Lower leg skin (tissue), 4 donors: Measurements from ENCODE around the gene SBNO2. TPM values are rescaled to one million over a fixed set of nuclear protein-coding genes. Genes with fewer than 3 reads are reported as not detected.

Experiments used
- DNase-seq, 2 donors: peaks; one replicate each; pipeline ENCODE4 v3.0.0-alpha.2; 2019; ENCODE audit warnings: low spot score in 2 of 2
- H3K4me3 ChIP-seq: fragments of 200-600 bp; sonication (generic); 2 replicates; pipeline ENCODE4 v1.5.1; 2017; ENCODE audit warnings: mild to moderate bottlenecking, low read depth; ENCODE audit not compliant: poor library complexity, severe bottlenecking
- CTCF ChIP-seq, 3 donors: fragments of 450-650 bp; IDR thresholded peaks; one replicate each; pipeline ENCODE4 v1.5.1; 2016; ENCODE audit warnings: antibody characterized with exemption in 3 of 3, mild to moderate bottlenecking in 3 of 3, moderate library complexity in 2 of 3
- POLR2A ChIP-seq, 2 donors: fragments of 450-650 bp; IDR thresholded peaks; one replicate each; pipeline ENCODE4 v1.6.1; 2016 to 2017; ENCODE audit warnings: antibody characterized with exemption in 2 of 2, mild to moderate bottlenecking in 1 of 2, moderate library complexity in 1 of 2
- WGBS, 2 donors: methylation state at CpG; one replicate each; pipeline ENCODE4 v1.1.5; 2018; 5-methylcytosine and 5-hydroxymethylcytosine counted together
- intact Hi-C: fragments of 100-400 bp; cut with DNase I; formaldehyde crosslinking; loops from one replicate; pipeline ENCODE4 v1.15.0; 2023; ENCODE audit warnings: low total_unique reads
- total RNA-seq, 4 donors: library from RNA; depleted of rRNA; stranded (reverse); fragments of >200 nt; gene quantifications; one replicate each; pipeline ENCODE4 v1.1.0, GENCODE V29; 2016

SBNO2 gene
- total RNA-seq, 4 donors from 2014 or later, result 54.8 to 68.6 (median 60.3) TPM

GRCh38 chr19:1170938-1171754, 2.9 kb downstream of the SBNO2 start:
- 64 to 71% methylated on average over 32 to 38 of the region's 38 CpGs for WGBS, 2 donors
- H3K4me3 ChIP-seq, result no peak overlapping the region
- peak in 1 of 3 donors; percentile 4 for TF ChIP-seq CTCF (IDR thresholded peaks at IDR 0.05)
- TF ChIP-seq POLR2A (IDR thresholded peaks at IDR 0.05), result no peak
- intact Hi-C loops, result no loop called here
- peak in 1 of 2 donors; percentile 88 for DNase-seq

- intact Hi-C loops, result no loop called here
- no peak for TF ChIP-seq CTCF (IDR thresholded peaks at IDR 0.05)
- TF ChIP-seq POLR2A (IDR thresholded peaks at IDR 0.05), result no peak
- H3K4me3 ChIP-seq, result no peak overlapping the region
- no peak for DNase-seq
- 70 to 71% methylated on average over 48 to 50 of the region's 52 CpGs for WGBS, 2 donors
These were observed 3.9 kb downstream of the SBNO2 start for GRCh38 chr19:1169921-1170885.

- intact Hi-C loops, result no loop called here
- no peak overlapping the region for H3K4me3 ChIP-seq
- WGBS, 2 donors, result 63 to 66% methylated on average over 3 to 10 of the region's 10 CpGs
- TF ChIP-seq POLR2A (IDR thresholded peaks at IDR 0.05), result no peak
- TF ChIP-seq CTCF (IDR thresholded peaks at IDR 0.05), result no peak
- no peak for DNase-seq
These were observed 4.7 kb downstream of the SBNO2 start for GRCh38 chr19:1169411-1169791.

- intact Hi-C loops, result no loop called here
- 58 to 63% methylated on average over 22 to 44 of the region's 50 CpGs for WGBS, 2 donors
- TF ChIP-seq POLR2A (IDR thresholded peaks at IDR 0.05), result no peak
- DNase-seq, result peak in 1 of 2 donors; percentile 89
- no peak overlapping the region for H3K4me3 ChIP-seq
These were observed 5.3 kb downstream of the SBNO2 start for GRCh38 chr19:1168572-1169410.

- 71 to 85% methylated on average over 23 to 29 of the region's 35 CpGs for WGBS, 2 donors
- DNase-seq, result peak in 1 of 2 donors; percentile 85
- TF ChIP-seq POLR2A (IDR thresholded peaks at IDR 0.05), result no peak
- no peak for TF ChIP-seq CTCF (IDR thresholded peaks at IDR 0.05)
- intact Hi-C loops, result no loop called here
- no peak overlapping the region for H3K4me3 ChIP-seq
These were observed 6.1 kb downstream of the SBNO2 start for GRCh38 chr19:1167687-1168571.
